ENCODE results near the gene CNKSR2. TPM values are rescaled to one million over a fixed set of nuclear protein-coding genes. Genes with fewer than 3 reads are reported as not detected.

Gene CNKSR2
- total RNA-seq, 4 donors from 2014 or later: 4.8 to 20.2 TPM; not detected in 2

DNA sequence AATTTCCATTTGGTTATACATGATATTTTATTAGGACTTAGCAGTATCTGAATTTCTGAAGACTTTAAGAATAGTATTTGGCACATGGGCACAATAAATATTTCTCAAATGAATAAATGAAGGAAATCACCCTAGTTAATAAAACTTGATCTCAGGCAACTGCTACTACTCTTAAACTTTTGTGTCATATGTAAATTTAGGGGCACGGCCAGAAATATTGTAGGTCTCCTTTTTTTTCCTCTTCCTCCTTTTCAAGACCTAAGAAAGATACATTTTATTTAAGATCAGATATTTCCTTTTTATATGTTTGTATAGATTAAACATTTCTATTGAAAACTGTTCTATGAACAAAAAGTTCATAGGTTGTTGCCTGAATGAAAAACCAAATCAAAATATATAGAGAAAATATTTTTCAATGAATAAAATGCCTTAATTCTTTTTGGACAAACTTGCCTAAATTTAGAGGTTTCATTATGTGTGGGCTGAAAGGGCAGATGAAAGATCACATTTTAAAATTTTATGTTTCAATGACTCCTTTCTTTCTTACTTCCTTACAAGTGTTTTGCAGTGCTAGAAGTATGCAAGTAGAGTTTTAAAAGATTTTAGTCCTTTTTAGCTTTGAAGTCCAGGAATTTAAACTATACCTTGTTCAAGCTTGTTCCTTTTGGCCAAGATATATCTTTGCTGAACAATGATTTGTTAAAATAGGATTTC is 26.3 kb downstream of the CNKSR2 start:
- H3K27ac ChIP-seq: no peak overlapping the region
- no peaks in the 10 kb centered on the region for H3K9me3 ChIP-seq
- no peak for TF ChIP-seq POLR2A (IDR thresholded peaks at IDR 0.05)
- TF ChIP-seq, protein P1, sequence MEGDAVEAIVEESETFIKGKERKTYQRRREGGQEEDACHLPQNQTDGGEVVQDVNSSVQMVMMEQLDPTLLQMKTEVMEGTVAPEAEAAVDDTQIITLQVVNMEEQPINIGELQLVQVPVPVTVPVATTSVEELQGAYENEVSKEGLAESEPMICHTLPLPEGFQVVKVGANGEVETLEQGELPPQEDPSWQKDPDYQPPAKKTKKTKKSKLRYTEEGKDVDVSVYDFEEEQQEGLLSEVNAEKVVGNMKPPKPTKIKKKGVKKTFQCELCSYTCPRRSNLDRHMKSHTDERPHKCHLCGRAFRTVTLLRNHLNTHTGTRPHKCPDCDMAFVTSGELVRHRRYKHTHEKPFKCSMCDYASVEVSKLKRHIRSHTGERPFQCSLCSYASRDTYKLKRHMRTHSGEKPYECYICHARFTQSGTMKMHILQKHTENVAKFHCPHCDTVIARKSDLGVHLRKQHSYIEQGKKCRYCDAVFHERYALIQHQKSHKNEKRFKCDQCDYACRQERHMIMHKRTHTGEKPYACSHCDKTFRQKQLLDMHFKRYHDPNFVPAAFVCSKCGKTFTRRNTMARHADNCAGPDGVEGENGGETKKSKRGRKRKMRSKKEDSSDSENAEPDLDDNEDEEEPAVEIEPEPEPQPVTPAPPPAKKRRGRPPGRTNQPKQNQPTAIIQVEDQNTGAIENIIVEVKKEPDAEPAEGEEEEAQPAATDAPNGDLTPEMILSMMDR (IDR thresholded peaks at IDR 0.05): no peak
- H3K36me3 ChIP-seq: no peaks in the 10 kb centered on the region
- H3K4me1 ChIP-seq: no peaks in the 10 kb centered on the region
- H3K27me3 ChIP-seq: no peaks in the 10 kb centered on the region
- DNase-seq: no peak
- H3K4me3 ChIP-seq: no peak overlapping the region
- intact Hi-C loops (cut with DNase I; ENCODE audit: low total_unique reads): no loop called here

DNA sequence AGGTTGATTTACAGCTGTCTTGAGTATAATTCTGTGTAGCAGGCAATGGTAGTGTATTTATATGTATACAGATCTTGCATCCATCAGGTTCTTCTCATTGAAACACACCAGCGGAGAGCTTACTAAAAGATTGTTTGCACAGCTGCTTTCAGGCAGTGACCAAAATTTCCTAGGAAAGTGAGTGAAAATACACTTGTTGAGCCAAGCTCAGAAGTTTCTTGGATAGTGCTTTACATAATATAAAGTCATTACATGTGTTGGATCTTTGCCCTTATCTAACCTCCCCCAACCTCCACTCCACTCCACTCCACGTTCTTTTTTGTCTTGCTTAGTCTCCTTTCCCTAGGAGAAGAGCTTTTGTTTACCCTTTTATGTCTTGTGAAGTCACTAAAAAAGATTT is 34.1 kb downstream of the CNKSR2 start:
- no peak for DNase-seq
- Histone ChIP-seq H3K9me3 (no peaks in the 10 kb centered on the region), H3K27me3 (no peaks in the 10 kb centered on the region), H3K4me1 (no peaks in the 10 kb centered on the region), H3K36me3 (no peaks in the 10 kb centered on the region), H3K4me3 (no peak overlapping the region), H3K27ac (no peak overlapping the region)
- TF ChIP-seq POLR2A (IDR thresholded peaks at IDR 0.05): no peak
- TF ChIP-seq, protein P1 (IDR thresholded peaks at IDR 0.05): no peak
- intact Hi-C loops (cut with DNase I; ENCODE audit: low total_unique reads): no loop called here

DNA sequence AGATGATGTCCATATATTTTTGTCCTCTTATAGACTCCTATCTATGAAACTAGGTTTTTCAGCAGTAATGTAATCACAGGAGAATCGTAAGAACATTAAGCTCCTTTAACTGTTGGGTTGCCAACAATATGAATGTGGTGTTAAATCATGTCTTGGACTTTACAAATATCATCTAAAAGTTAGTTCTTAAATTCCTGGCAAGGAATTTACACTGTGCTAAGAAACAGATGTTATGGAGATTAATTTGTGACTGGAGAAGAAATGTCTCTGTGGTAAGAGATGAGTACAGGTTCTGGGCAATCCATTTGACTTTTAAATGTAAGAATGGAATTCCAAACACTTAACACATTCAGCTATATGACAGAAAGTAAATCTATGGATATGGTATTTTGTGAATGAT is 34.6 kb downstream of the CNKSR2 start:
- TF ChIP-seq, protein P1 (IDR thresholded peaks at IDR 0.05): no peak
- intact Hi-C loops (cut with DNase I; ENCODE audit: low total_unique reads): no loop called here
- Histone ChIP-seq H3K4me1 (no peaks in the 10 kb centered on the region), H3K9me3 (no peaks in the 10 kb centered on the region), H3K27me3 (no peaks in the 10 kb centered on the region), H3K4me3 (no peak overlapping the region), H3K27ac (no peak overlapping the region), H3K36me3 (no peaks in the 10 kb centered on the region)
- DNase-seq: no peak

DNA sequence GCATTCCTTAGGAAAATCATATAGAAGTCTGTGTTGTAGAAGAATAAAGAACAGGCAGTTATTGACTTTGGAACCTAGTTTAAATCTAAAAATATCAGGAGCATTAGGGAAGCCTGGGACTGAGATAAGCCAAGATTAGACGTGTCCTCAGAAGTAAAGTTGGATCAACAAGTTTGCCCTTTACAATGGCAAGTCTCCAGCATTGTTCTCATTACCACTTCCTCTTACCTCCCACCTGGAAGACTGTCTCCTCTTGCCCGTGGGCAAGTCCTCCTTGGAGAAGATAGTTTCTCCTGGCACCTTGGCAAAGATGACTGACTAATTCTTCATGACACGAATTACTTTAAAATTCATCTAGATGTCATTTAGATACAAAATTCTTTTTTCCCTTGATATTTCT is 37.8 kb downstream of the CNKSR2 start:
- H3K27me3 ChIP-seq: no peaks in the 10 kb centered on the region
- no peaks in the 10 kb centered on the region for H3K4me1 ChIP-seq
- no peaks in the 10 kb centered on the region for H3K9me3 ChIP-seq
- intact Hi-C loops (cut with DNase I; ENCODE audit: low total_unique reads): no loop called here
- H3K4me3 ChIP-seq: no peak overlapping the region
- DNase-seq: no peak
- no peak overlapping the region for H3K27ac ChIP-seq
- H3K36me3 ChIP-seq: no peaks in the 10 kb centered on the region
- TF ChIP-seq, protein P1 (IDR thresholded peaks at IDR 0.05): no peak
- TF ChIP-seq POLR2A (IDR thresholded peaks at IDR 0.05): no peak

DNA sequence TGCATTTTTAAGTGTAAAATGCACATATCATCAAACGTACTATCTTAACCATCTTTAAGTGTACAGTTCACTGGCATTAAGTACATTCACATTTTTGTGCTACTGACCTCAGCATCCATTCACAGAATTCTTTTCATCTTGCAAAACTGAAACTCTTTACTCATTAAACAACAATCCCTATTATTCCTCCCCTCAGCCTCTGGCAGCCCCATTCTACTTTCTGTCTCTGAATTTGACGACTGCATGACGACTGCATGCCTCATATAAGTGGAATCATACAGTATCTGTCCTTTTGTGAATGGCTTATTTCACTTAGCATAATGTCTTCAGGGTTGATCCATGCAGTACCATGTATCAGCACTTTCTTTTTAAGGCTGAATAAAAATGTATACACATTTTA is 38.7 kb downstream of the CNKSR2 start:
- Histone ChIP-seq H3K9me3 (no peaks in the 10 kb centered on the region), H3K36me3 (no peaks in the 10 kb centered on the region), H3K4me3 (no peak overlapping the region), H3K4me1 (no peaks in the 10 kb centered on the region), H3K27ac (no peak overlapping the region), H3K27me3 (no peaks in the 10 kb centered on the region)
- intact Hi-C loops (cut with DNase I; ENCODE audit: low total_unique reads): no loop called here
- no peak for TF ChIP-seq POLR2A (IDR thresholded peaks at IDR 0.05)
- TF ChIP-seq, protein P1 (IDR thresholded peaks at IDR 0.05): no peak
- no peak for DNase-seq

Data from uterus (tissue), 4 donors.